K562 (cell line): ENCODE measurements around the gene TMEM143. TPM values are rescaled to one million over a fixed set of nuclear protein-coding genes. Genes with fewer than 3 reads are reported as not detected.

Experiments
- ARID1B ChIP-seq: fragments of 450-650 bp; IDR thresholded peaks from 2 replicates; pipeline ENCODE4 v1.6.1; 2016; ENCODE audit warnings: antibody characterized with exemption, mild to moderate bottlenecking, inconsistent platforms
- ATF3 ChIP-seq, 2 experiments: fragments of 450-650 bp in 1 of 2; sonication (generic) in 1 of 2; formaldehyde crosslinking in 1 of 2; IDR thresholded peaks in 1 of 2; conservative IDR thresholded peaks in 1 of 2; 2 replicates each; pipeline versions ENCODE4 v1.6.1 to v1.8.1; 2016 to 2023; ENCODE audit warnings: mild to moderate bottlenecking in 2 of 2, moderate library complexity in 2 of 2, inconsistent platforms in 1 of 2, missing genetic modification reagents in 1 of 2
- CHD1 ChIP-seq: fragments of 200-600 bp; sonication (generic); IDR thresholded peaks from one replicate; pipeline ENCODE4 v1.6.1; 2012; ENCODE audit warnings: mild to moderate bottlenecking, moderate library complexity, low read length, inconsistent platforms
- EZH2 ChIP-seq: IDR thresholded peaks from 2 replicates; pipeline ENCODE4 v1.6.1; 2012; ENCODE audit warnings: low read depth, mild to moderate bottlenecking, inconsistent platforms, low read length, borderline replicate concordance
- FOS ChIP-seq: IDR thresholded peaks from 3 replicates; pipeline ENCODE4 v1.6.1; 2011; ENCODE audit not compliant: insufficient read length; ENCODE audit errors: extremely low read depth
- GATA2 ChIP-seq: sonication (generic); formaldehyde crosslinking; IDR thresholded peaks from 2 replicates; pipeline ENCODE4 v1.4.0; 2020; ENCODE audit warnings: mild to moderate bottlenecking, missing genetic modification reagents
- GTF2A2 ChIP-seq: IDR thresholded peaks from 2 replicates; pipeline ENCODE4 v1.6.1; 2016; ENCODE audit warnings: mild to moderate bottlenecking, missing genetic modification characterization, missing compliant biosample characterization
- IFI16 ChIP-seq: fragments of 250-450 bp; sonication (Bioruptor Pico); IDR thresholded peaks from 2 replicates; pipeline ENCODE4 v2.1.2; 2022; ENCODE audit warnings: mild to moderate bottlenecking, inconsistent platforms
- KHSRP ChIP-seq: fragments of 450-650 bp; IDR thresholded peaks from 2 replicates; pipeline ENCODE4 v1.6.1; 2017
- NFYB ChIP-seq: IDR thresholded peaks from 2 replicates; pipeline ENCODE4 v1.6.1; 2011; ENCODE audit warnings: mild to moderate bottlenecking, moderate library complexity; ENCODE audit not compliant: insufficient read length; ENCODE audit errors: extremely low read depth
- POLR2AphosphoS2 ChIP-seq: IDR thresholded peaks from 2 replicates; pipeline ENCODE4 v1.6.1; 2012; ENCODE audit warnings: low read length, improper control_type of control experiment
- PPARD ChIP-seq: fragments of 250-450 bp; sonication (Bioruptor Pico); IDR thresholded peaks from 2 replicates; pipeline ENCODE4 v1.8.0; 2022; ENCODE audit warnings: inconsistent platforms, mild to moderate bottlenecking, moderate library complexity
- RUNX1 ChIP-seq: sonication (generic); IDR thresholded peaks from 2 replicates; pipeline ENCODE4 v1.6.1; 2016; ENCODE audit warnings: antibody characterized with exemption, low read depth
- SAP30 ChIP-seq: fragments of 200-600 bp; sonication (generic); IDR thresholded peaks from 2 replicates; pipeline ENCODE4 v1.6.1; 2012; ENCODE audit warnings: borderline replicate concordance, low read depth, mild to moderate bottlenecking, moderate library complexity, low read length, control low read depth, inconsistent platforms; ENCODE audit not compliant: insufficient read depth, poor library complexity, severe bottlenecking
- SOX6 ChIP-seq: fragments of 450-650 bp; IDR thresholded peaks from 2 replicates; pipeline ENCODE4 v1.6.1; 2014; ENCODE audit warnings: mild to moderate bottlenecking
- SP1 ChIP-seq: sonication (generic); formaldehyde crosslinking; IDR thresholded peaks from 2 replicates; pipeline ENCODE4 v1.8.1; 2022; ENCODE audit warnings: mild to moderate bottlenecking, missing genetic modification reagents
- SRF ChIP-seq, 2 experiments: fragments of 250-450, 450-650 bp in 1 of 2; sonication (Bioruptor Pico) in 1 of 2; sonication (generic) in 1 of 2; formaldehyde crosslinking; IDR thresholded peaks; 2 replicates each; pipeline versions ENCODE4 v1.5.0 to v1.5.1; 2020 to 2022; ENCODE audit warnings: mild to moderate bottlenecking in 1 of 2, missing genetic modification reagents in 1 of 2
- SRSF7 ChIP-seq: fragments of 200-400 bp; formaldehyde crosslinking; optimal IDR thresholded peaks from 2 replicates; pipeline ENCODE3; 2017; ENCODE audit warnings: mild to moderate bottlenecking, low read depth, low read length
- TCFL5 ChIP-seq: fragments of 250-450 bp; sonication (Bioruptor Pico); conservative IDR thresholded peaks from 2 replicates; pipeline ENCODE4 v1.6.1; 2021; ENCODE audit warnings: mild to moderate bottlenecking, moderate library complexity, matching md5 sums
- U2AF2 ChIP-seq: fragments of 200-400 bp; formaldehyde crosslinking; optimal IDR thresholded peaks from 2 replicates; pipeline ENCODE3; 2017; ENCODE audit warnings: low read depth, mild to moderate bottlenecking, low read length
- ZBTB9 ChIP-seq: fragments of 450-650 bp; formaldehyde crosslinking; IDR thresholded peaks from 2 replicates; pipeline ENCODE4 v1.4.0; 2020; ENCODE audit warnings: mild to moderate bottlenecking, moderate library complexity
- ZFP36 ChIP-seq: fragments of 150-350 bp; IDR thresholded peaks from 2 replicates; pipeline ENCODE4 v1.6.1; 2018; ENCODE audit warnings: low read length, low read depth; ENCODE audit not compliant: partially characterized antibody
- ZKSCAN3 ChIP-seq: fragments of 250-450 bp; sonication (Bioruptor Pico); IDR thresholded peaks from 2 replicates; pipeline ENCODE4 v1.4.0; 2020
- ZNF274 ChIP-seq: IDR thresholded peaks from 2 replicates; pipeline ENCODE4 v1.6.1; 2011; ENCODE audit warnings: low read depth, mild to moderate bottlenecking, low read length, moderate library complexity, borderline replicate concordance
- ZNF347 ChIP-seq: fragments of 450-650 bp; formaldehyde crosslinking; IDR thresholded peaks from 2 replicates; pipeline ENCODE4 v1.4.0; 2020; ENCODE audit warnings: low read depth, mild to moderate bottlenecking, moderate library complexity
- ZNF408 ChIP-seq: fragments of 250-450 bp; sonication (Bioruptor Pico); IDR thresholded peaks from 2 replicates; pipeline ENCODE4 v1.4.0; 2020; ENCODE audit warnings: low read depth, mild to moderate bottlenecking, moderate library complexity
- polyA plus RNA-seq, 8 experiments: library from polyadenylated mRNA; depleted of rRNA in 4 of 8; stranded (reverse) in 5 of 8; unstranded in 3 of 8; fragments of >200 nt; fragmentation: Nextera tagmentation in 2 of 8; fragmentation: Illumina TruSeq in 1 of 8; extraction: Ambion mirVana in 2 of 8; extraction: Trizol in 1 of 8; gene quantifications; 2 replicates each; pipeline versions ENCODE4 v1.2.1 to v1.2.3, GENCODE V29; 2011 to 2014; ENCODE audit warnings: inconsistent platforms in 1 of 8, missing spikeins in 1 of 8
- total RNA-seq, 7 experiments: library from RNA; depleted of rRNA in 6 of 7; stranded (reverse); fragments of >200 nt in 6 of 7; fragmentation: Illumina TruSeq in 2 of 7; extraction: Trizol in 2 of 7; gene quantifications; 2 replicates each; pipeline versions ENCODE4 v1.2.1 to v1.2.3, GENCODE V29; 2011 to 2021; ENCODE audit warnings: low replicate concordance in 1 of 7

TMEM143 gene
- total and polyA plus RNA-seq, 9 of the 15 experiments (the other 6 are each of a cell fraction or from before 2014, with no cell fraction given) = 0.66 to 8.8 (median 4.3) TPM

DNA sequence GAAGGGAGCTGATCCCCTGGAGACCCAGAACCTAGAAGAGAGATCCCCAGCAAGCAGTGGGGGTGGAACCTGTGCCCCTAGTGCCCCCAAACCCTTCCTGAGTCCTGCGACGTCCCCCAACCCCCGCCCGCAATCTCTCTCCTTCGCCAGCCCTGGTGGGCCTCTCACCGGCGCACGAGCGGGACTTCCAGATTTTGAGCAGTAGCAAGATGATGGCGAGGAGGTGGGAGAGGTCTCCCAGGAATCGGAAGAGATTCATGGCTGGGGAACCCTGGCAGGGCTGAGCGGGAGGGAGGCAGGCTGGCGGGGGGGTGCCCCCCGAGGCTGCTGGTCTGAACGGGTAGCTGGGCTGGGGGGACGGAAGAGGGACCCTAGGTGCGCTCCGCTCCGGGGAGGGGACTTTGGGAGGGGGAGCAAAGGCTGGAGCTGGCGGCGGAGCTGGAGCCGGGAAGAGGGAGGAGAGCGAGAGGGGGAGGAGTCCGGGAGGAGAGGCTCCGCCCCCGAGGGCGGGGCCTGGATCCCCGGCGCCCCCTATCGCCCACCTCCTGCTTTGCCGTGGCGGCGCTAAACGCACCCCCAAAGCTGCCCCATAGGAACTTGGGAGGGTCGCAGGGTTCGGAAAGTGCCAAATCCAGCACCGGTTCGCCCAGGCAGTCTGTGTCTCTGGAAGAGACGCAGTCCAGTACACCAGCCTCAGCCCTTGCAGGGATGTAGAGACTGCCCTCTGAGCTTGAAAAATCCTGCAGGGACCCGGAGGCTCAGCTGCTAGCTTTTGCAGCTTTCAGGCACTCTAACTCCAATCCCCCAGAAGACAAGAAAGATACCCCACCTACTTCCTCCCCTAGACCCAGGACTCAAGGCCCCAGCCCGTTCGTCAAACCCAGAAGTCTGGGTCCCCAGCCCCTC lies 27.6 kb upstream of the TMEM143 start, which contains the start of gene KDELR1 (continued):
- TF ChIP-seq POLR2AphosphoS2 (no peak), ARID1B (no peak), SRSF7 (no peak), EZH2 (no peak), FOS (no peak), ZNF274 (no peak), ZKSCAN3 (CRISPR knock-in tag) (no peak), RUNX1 (no peak), SP1 (peak; percentile 98), GTF2A2 (tag) (no peak), ZNF347 (no peak), KHSRP (no peak), SOX6 (no peak), GATA2 (CRISPR knock-in tag) (no peak), IFI16 (CRISPR knock-in tag) (no peak), ZFP36 (no peak), ZNF408 (CRISPR knock-in tag) (no peak), PPARD (CRISPR knock-in tag) (no peak), SRF (CRISPR knock-in tag; IDR thresholded peaks at IDR 0.05) (0 out of 4 replicates have a peak, but pooled peaks of 1 of the 2 experiments have one; percentile 32), CHD1 (no peak), NFYB (no peak), SAP30 (no peak), ATF3 (IDR thresholded peaks at IDR 0.05) (no peak), ATF3 (CRISPR knock-in tag; conservative IDR thresholded peaks at IDR 0.05) (no peak), TCFL5 (CRISPR knock-in tag) (no peak), ZBTB9 (CRISPR knock-in tag) (0 out of 2 replicates have a peak, but pooled peaks have one; percentile 28), U2AF2 (no peak)
